Gastroesophageal sphincter (tissue), 3 donors: ENCODE measurements around the gene CASP8AP2.
"Not testable (repeated sequence)": the region's sequence is repeated elsewhere in the genome, so short reads cannot be mapped to it uniquely, and the experiment has no call there.

Experiments
- POLR2A ChIP-seq, 2 donors: fragments of 450-650 bp; IDR thresholded peaks; one replicate each; pipeline ENCODE4 v1.6.1; 2017; ENCODE audit warnings: antibody characterized with exemption in 2 of 2, mild to moderate bottlenecking in 2 of 2, moderate library complexity in 1 of 2
- POLR2AphosphoS5 ChIP-seq: sonication (generic); formaldehyde crosslinking; IDR thresholded peaks from one replicate; pipeline ENCODE4 v1.6.1; 2017; ENCODE audit warnings: antibody characterized with exemption
- TF ChIP-seq, protein P1 (sequence below), 4 experiments: fragments of 200-600 bp in 2 of 4; fragments of 450-650 bp in 2 of 4; sonication (generic) in 1 of 4; IDR thresholded peaks; one replicate each; pipeline ENCODE4 v1.5.1; 2017 to 2019; ENCODE audit warnings: antibody characterized with exemption in 4 of 4, mild to moderate bottlenecking in 2 of 4, moderate library complexity in 2 of 4

DNA sequence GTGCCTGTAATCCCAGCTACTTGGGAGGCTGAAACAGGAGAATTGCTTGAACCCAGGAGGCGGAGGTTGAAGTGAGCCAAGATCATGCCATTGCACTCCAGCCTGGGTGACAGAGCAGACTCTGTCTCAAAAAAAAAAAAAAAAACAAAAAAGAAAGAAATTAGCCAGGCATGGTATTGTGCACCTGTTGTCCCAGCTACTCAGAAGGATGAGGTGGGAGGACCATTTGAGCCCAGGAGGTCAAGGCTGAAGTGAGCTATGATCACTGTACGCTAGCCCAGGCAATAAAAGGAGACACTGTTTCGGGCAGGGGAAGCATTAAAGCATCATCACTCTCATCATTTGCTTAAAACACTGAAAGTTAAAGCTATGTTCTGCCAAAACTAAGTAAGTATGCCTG lies 16.3 kb upstream of the CASP8AP2 start:
- TF ChIP-seq, protein P1, sequence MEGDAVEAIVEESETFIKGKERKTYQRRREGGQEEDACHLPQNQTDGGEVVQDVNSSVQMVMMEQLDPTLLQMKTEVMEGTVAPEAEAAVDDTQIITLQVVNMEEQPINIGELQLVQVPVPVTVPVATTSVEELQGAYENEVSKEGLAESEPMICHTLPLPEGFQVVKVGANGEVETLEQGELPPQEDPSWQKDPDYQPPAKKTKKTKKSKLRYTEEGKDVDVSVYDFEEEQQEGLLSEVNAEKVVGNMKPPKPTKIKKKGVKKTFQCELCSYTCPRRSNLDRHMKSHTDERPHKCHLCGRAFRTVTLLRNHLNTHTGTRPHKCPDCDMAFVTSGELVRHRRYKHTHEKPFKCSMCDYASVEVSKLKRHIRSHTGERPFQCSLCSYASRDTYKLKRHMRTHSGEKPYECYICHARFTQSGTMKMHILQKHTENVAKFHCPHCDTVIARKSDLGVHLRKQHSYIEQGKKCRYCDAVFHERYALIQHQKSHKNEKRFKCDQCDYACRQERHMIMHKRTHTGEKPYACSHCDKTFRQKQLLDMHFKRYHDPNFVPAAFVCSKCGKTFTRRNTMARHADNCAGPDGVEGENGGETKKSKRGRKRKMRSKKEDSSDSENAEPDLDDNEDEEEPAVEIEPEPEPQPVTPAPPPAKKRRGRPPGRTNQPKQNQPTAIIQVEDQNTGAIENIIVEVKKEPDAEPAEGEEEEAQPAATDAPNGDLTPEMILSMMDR (IDR thresholded peaks at IDR 0.05), result not testable (repeated sequence)
- TF ChIP-seq POLR2A (IDR thresholded peaks at IDR 0.05); POLR2AphosphoS5: not testable (repeated sequence)
